HCT116 (cell line): ENCODE measurements around the gene HSPA1A. TPM values are rescaled to one million over a fixed set of nuclear protein-coding genes. Genes with fewer than 3 reads are reported as not detected.

Experiments
- ATAC-seq: fragments of 200-7000 bp; cut with Tn5 transposase; 2 replicates; pipeline ENCODE4 v1.9.1; 2020; ENCODE audit warnings: mild to moderate bottlenecking, moderate library complexity
- BruUV-seq: library from RNA; stranded (reverse); fragments of 400-500 nt; replicated peaks from 2 replicates; lab custom pipeline; 2021; lab: Mats Ljungman, UMichigan
- CTCF ChIA-PET: fragments of 300-600 bp; sonication (Branson Sonifier 250); formaldehyde crosslinking; loops from one replicate; lab custom pipeline; 2021; ENCODE audit warnings: antibody characterized with exemption; lab: Charles Lee
- POLR2A ChIA-PET: fragments of 300-600, 350-600 bp; sonication (Branson Sonifier 250); formaldehyde crosslinking; loops from one replicate; lab custom pipeline; 2021; ENCODE audit warnings: antibody characterized with exemption; lab: Charles Lee
- RAD21 ChIA-PET, 2 experiments: fragments of 300-600 bp; sonication (Branson Sonifier 250); formaldehyde crosslinking; loops; one replicate each; lab custom pipeline; 2023; ENCODE audit warnings: low total read pairs in 2 of 2; ENCODE audit not compliant: uncharacterized antibody in 2 of 2, unreplicated experiment in 2 of 2, low non-redundant PET in 1 of 2; lab: Charles Lee
- DNase-seq: peaks from one replicate; pipeline ENCODE4 v3.0.0-alpha.2; 2010; ENCODE audit warnings: low read depth, low spot score
- H2AFZ ChIP-seq: fragments of 200-600 bp; shearing (Covaris generic), sonication (generic); 2 replicates; pipeline ENCODE4 v1.6.1; 2017; ENCODE audit warnings: low read depth, mixed run types, mixed read lengths, antibody characterized with exemption, low read length; ENCODE audit not compliant: poor library complexity, severe bottlenecking
- H3K27ac ChIP-seq: 2 replicates; pipeline ENCODE4 v1.5.1; 2012; ENCODE audit warnings: low read depth, low read length
- H3K27me3 ChIP-seq: fragments of 200-600 bp; sonication (generic); 2 replicates; pipeline ENCODE4 v1.6.1; 2016; ENCODE audit warnings: mixed run types, low read length, mixed read lengths; ENCODE audit not compliant: insufficient read depth
- H3K36me3 ChIP-seq, 2 experiments: fragments of 200-500 bp in 1 of 2; fragments of 200-600 bp in 1 of 2; sonication (Bioruptor generic) in 1 of 2; sonication (generic) in 1 of 2; 2 replicates each; pipeline versions ENCODE4 v1.5.1 to v1.6.1; 2014 to 2016; ENCODE audit warnings: low read length in 2 of 2, inconsistent platforms in 1 of 2, mixed read lengths in 1 of 2, mixed run types in 1 of 2; ENCODE audit not compliant: insufficient read depth in 2 of 2, control insufficient read depth in 1 of 2
- H3K4me1 ChIP-seq, 2 experiments: fragments of 200-600 bp in 1 of 2; sonication (generic) in 1 of 2; 2 replicates each; pipeline versions ENCODE4 v1.5.1 to v1.6.1; 2012 to 2017; ENCODE audit warnings: low read length in 2 of 2, inconsistent platforms in 1 of 2, mild to moderate bottlenecking in 1 of 2, mixed read lengths in 1 of 2, mixed run types in 1 of 2, moderate library complexity in 1 of 2; ENCODE audit not compliant: insufficient read depth in 2 of 2, control insufficient read depth in 1 of 2
- H3K4me2 ChIP-seq: fragments of 200-600 bp; sonication (generic); 2 replicates; pipeline ENCODE4 v1.6.1; 2017; ENCODE audit warnings: mixed run types, low read length, mixed read lengths
- H3K4me3 ChIP-seq, 2 experiments: fragments of 200-600 bp in 1 of 2; sonication (generic) in 1 of 2; replicated peaks in 1 of 2; 2 replicates each; pipeline ENCODE4 v1.5.1; 2011 to 2016; ENCODE audit warnings: low read length in 2 of 2, control low read depth in 1 of 2, low read depth in 1 of 2, mild to moderate bottlenecking in 1 of 2, mixed read lengths in 1 of 2, mixed run types in 1 of 2
- H3K79me2 ChIP-seq: fragments of 200-600 bp; sonication (generic); 2 replicates; pipeline ENCODE4 v1.6.1; 2017; ENCODE audit warnings: mild to moderate bottlenecking, mixed run types, low read length, moderate library complexity, mixed read lengths; ENCODE audit not compliant: insufficient read depth
- H3K9ac ChIP-seq: fragments of 200-600 bp; sonication (generic); 2 replicates; pipeline ENCODE4 v1.6.1; 2016; ENCODE audit warnings: low read length, mixed read lengths
- H3K9me2 ChIP-seq: fragments of 200-600 bp; sonication (generic), shearing (Covaris generic); 2 replicates; pipeline ENCODE4 v1.6.1; 2017; ENCODE audit warnings: mixed run types, mild to moderate bottlenecking, moderate library complexity; ENCODE audit not compliant: insufficient read depth
- H3K9me3 ChIP-seq, 2 experiments: fragments of 200-500 bp in 1 of 2; fragments of 200-600 bp in 1 of 2; sonication (Bioruptor generic) in 1 of 2; sonication (generic) in 1 of 2; 2 replicates each; pipeline ENCODE4 v1.6.1; 2014 to 2017; ENCODE audit warnings: low read length in 2 of 2, mixed read lengths in 2 of 2, inconsistent platforms in 1 of 2, low read depth in 1 of 2, mild to moderate bottlenecking in 1 of 2, mixed run types in 1 of 2, moderate library complexity in 1 of 2; ENCODE audit not compliant: control insufficient read depth in 1 of 2, insufficient read depth in 1 of 2
- H4K20me1 ChIP-seq: fragments of 200-600 bp; sonication (generic), shearing (Covaris generic); 2 replicates; pipeline ENCODE4 v1.6.1; 2017; ENCODE audit warnings: mixed run types, mild to moderate bottlenecking, moderate library complexity; ENCODE audit not compliant: insufficient read depth
- CBX3 ChIP-seq: IDR thresholded peaks from 2 replicates; pipeline ENCODE4 v1.6.1; 2012; ENCODE audit warnings: low read depth
- CEBPB ChIP-seq: IDR thresholded peaks from 2 replicates; pipeline ENCODE4 v1.6.1; 2012; ENCODE audit warnings: low read depth
- MAX ChIP-seq: IDR thresholded peaks from 2 replicates; pipeline ENCODE4 v1.6.1; 2012
- POLR2AphosphoS5 ChIP-seq: IDR thresholded peaks from 2 replicates; pipeline ENCODE4 v1.6.1; 2011; ENCODE audit warnings: mild to moderate bottlenecking, low read depth, low read length, moderate library complexity
- RAD21 ChIP-seq: IDR thresholded peaks from 2 replicates; pipeline ENCODE4 v1.6.1; 2012; ENCODE audit warnings: low read depth, mild to moderate bottlenecking
- YY1 ChIP-seq: IDR thresholded peaks from 2 replicates; pipeline ENCODE4 v1.6.1; 2011; ENCODE audit warnings: low read length, low read depth, moderate library complexity, mild to moderate bottlenecking; ENCODE audit not compliant: insufficient replicate concordance; ENCODE audit errors: extremely low read depth
- ZBTB33 ChIP-seq: IDR thresholded peaks from 2 replicates; pipeline ENCODE4 v1.6.1; 2011; ENCODE audit warnings: mild to moderate bottlenecking, low read length, moderate library complexity; ENCODE audit not compliant: insufficient replicate concordance; ENCODE audit errors: extremely low read depth
- ZNF274 ChIP-seq: fragments of 200-500 bp; sonication (Bioruptor generic); IDR thresholded peaks from 2 replicates; pipeline ENCODE4 v1.6.1; 2014; ENCODE audit warnings: mild to moderate bottlenecking, low read depth, low read length, inconsistent platforms
- intact Hi-C: fragments of 100-400 bp; cut with micrococcal nuclease; formaldehyde crosslinking; loops from 2 replicates; pipeline ENCODE4 v1.10.0; 2022
- total RNA-seq: library from RNA; stranded (reverse); gene quantifications from one replicate; pipeline ENCODE4 v1.2.1, GENCODE V29; 2021; ENCODE audit not compliant: unreplicated experiment

HSPA1A gene
- total RNA-seq, 1 experiment from 2014 or later: 5.0 TPM

GRCh38 chr6:31776989-31777666, 38.2 kb upstream of the HSPA1A start, which contains the start of gene VWA7:
Gene VWA7, minus strand, starts transcription at chr6:31777328. Its CDS starts 549 bp downstream, at chr6:31776779.
- no peaks in the 10 kb centered on the region for H4K20me1 ChIP-seq
- no peaks in the 10 kb centered on the region for H3K79me2 ChIP-seq
- POLR2A ChIA-PET: interaction anchor here (1.0 to 2.0 kb wide), 4 partner anchors 9 to 50 kb away, joined by 4 to 16 read pairs (median 4); partner anchors contain the start of genes HSPA1B and VARS1
- TF ChIP-seq MAX: no peak
- TF ChIP-seq POLR2AphosphoS5: peak; percentile 88
- TF ChIP-seq YY1: peak; percentile 21
- TF ChIP-seq CBX3: no peak
- TF ChIP-seq RAD21: no peak
- no peak for TF ChIP-seq CEBPB
- TF ChIP-seq ZNF274: no peak
- peak; percentile 63 for TF ChIP-seq ZBTB33
- TF ChIP-seq, all 23 proteins: peak for 3
- Histone ChIP-seq H3K27me3 (no peaks in the 10 kb centered on the region), H3K9me3 (no peaks in the 10 kb centered on the region), H3K27ac (peak within 1 kb of the TSS; percentile 79), H3K4me1 (peaks cover 41 to 56% of the 10 kb centered on the region in 2 experiments), H2AFZ (no peak within 1 kb of the TSS), H3K9ac (peak within 1 kb of the TSS; percentile 64), H3K36me3 (peaks cover 5 to 28% of the 10 kb centered on the region in 2 experiments; a peak in 3 of 4 replicates), H3K4me3 (peak within 1 kb of the TSS; percentile 40 to 56), H3K9me2 (no peaks in the 10 kb centered on the region), H3K4me2 (peak within 1 kb of the TSS; percentile 79)
- no TSS peak for BruUV-seq
- ChIA-PET CTCF (interaction anchor here (0.6 to 1.3 kb wide), 2 partner anchors 19 to 310 kb away, joined by 3 to 6 read pairs; partner anchors contain the start of gene VARS1), RAD21 (no interaction called here)
- ATAC-seq: peak; percentile 79
- peak; percentile 84 for DNase-seq
- intact Hi-C loops: loop anchor here (1.0 kb wide), 1 partner anchor 86 kb away; no protein-coding TSS in a partner anchor
